Panc1 (cell line): Measurements from ENCODE around the gene ZNF771. TPM values are rescaled to one million over a fixed set of nuclear protein-coding genes. Genes with fewer than 3 reads are reported as not detected.

Experiments used
- ATAC-seq: fragments of 200-7000 bp; cut with Tn5 transposase; 2 replicates; pipeline ENCODE4 v1.9.1; 2020; ENCODE audit warnings: mild to moderate bottlenecking, moderate library complexity
- BruUV-seq: library from RNA; stranded (reverse); fragments of 400-500 nt; replicated peaks from 2 replicates; lab custom pipeline; 2021; lab: Mats Ljungman, UMichigan
- CTCF ChIA-PET: fragments of 300-600 bp; sonication (Branson Sonifier 250); formaldehyde crosslinking; loops from one replicate; lab custom pipeline; 2022; ENCODE audit warnings: antibody characterized with exemption; lab: Charles Lee
- POLR2A ChIA-PET: fragments of 300-600 bp; sonication (Branson Sonifier 250); formaldehyde crosslinking; loops from one replicate; lab custom pipeline; 2022; ENCODE audit warnings: antibody characterized with exemption; lab: Charles Lee
- DNase-seq: peaks from one replicate; pipeline ENCODE4 v3.0.0-alpha.2; 2010; ENCODE audit warnings: low read depth, low spot score
- H3K27ac ChIP-seq: 2 replicates; pipeline ENCODE4 v1.5.1; 2011; ENCODE audit warnings: mild to moderate bottlenecking, low read length, inconsistent platforms
- H3K27me3 ChIP-seq: fragments of 200-500 bp; sonication (Bioruptor generic); 2 replicates; pipeline ENCODE4 v1.6.0; 2014; ENCODE audit warnings: low read length, inconsistent platforms; ENCODE audit not compliant: control insufficient read depth, insufficient read depth
- H3K36me3 ChIP-seq: fragments of 200-500 bp; sonication (Bioruptor generic); 2 replicates; pipeline ENCODE4 v1.5.1; 2014; ENCODE audit warnings: inconsistent platforms, mild to moderate bottlenecking, low read length, moderate library complexity; ENCODE audit not compliant: control insufficient read depth, insufficient read depth
- H3K4me1 ChIP-seq: 2 replicates; pipeline ENCODE4 v1.5.1; 2011; ENCODE audit warnings: inconsistent platforms, mild to moderate bottlenecking, low read length, moderate library complexity; ENCODE audit not compliant: control insufficient read depth, insufficient read depth
- H3K4me3 ChIP-seq, 2 experiments: 2 replicates each; pipeline ENCODE4 v1.5.1; 2011 to 2012; ENCODE audit warnings: low read depth in 2 of 2, low read length in 2 of 2, mild to moderate bottlenecking in 2 of 2, inconsistent platforms in 1 of 2, moderate library complexity in 1 of 2
- H3K9me3 ChIP-seq: fragments of 200-500 bp; sonication (Bioruptor generic); 2 replicates; pipeline ENCODE4 v1.5.1; 2014; ENCODE audit warnings: low read depth, mild to moderate bottlenecking, inconsistent platforms, low read length, moderate library complexity; ENCODE audit not compliant: control insufficient read depth, insufficient read depth
- CTCF ChIP-seq: fragments of 450-650 bp; IDR thresholded peaks from 2 replicates; pipeline ENCODE4 v1.5.1; 2017; ENCODE audit warnings: mild to moderate bottlenecking
- POLR2AphosphoS5 ChIP-seq: IDR thresholded peaks from 2 replicates; pipeline ENCODE4 v1.6.1; 2012; ENCODE audit warnings: mild to moderate bottlenecking, low read depth, low read length, moderate library complexity
- SIN3A ChIP-seq: IDR thresholded peaks from 2 replicates; pipeline ENCODE4 v1.6.1; 2012; ENCODE audit warnings: low read depth, mild to moderate bottlenecking, low read length, moderate library complexity, borderline replicate concordance; ENCODE audit not compliant: insufficient read depth
- TCF7L2 ChIP-seq: IDR thresholded peaks from 2 replicates; pipeline ENCODE4 v1.6.1; 2011; ENCODE audit warnings: mild to moderate bottlenecking, low read depth, low read length, inconsistent platforms
- in situ Hi-C: cut with HindIII; loops from 2 replicates; pipeline ENCODE4 v1.10.0; 2016; ENCODE audit warnings: low sequenced_read_pairs, low pct_unique_long_range_greater_than_20kb
- intact Hi-C: fragments of 100-400 bp; cut with micrococcal nuclease; formaldehyde crosslinking; loops from one replicate; pipeline ENCODE4 v1.10.0; 2022; ENCODE audit not compliant: unreplicated experiment
- total RNA-seq: library from RNA; stranded (reverse); gene quantifications from one replicate; pipeline ENCODE4 v1.2.1, GENCODE V29; 2021; ENCODE audit not compliant: unreplicated experiment
- TF ChIP-seq, protein P1 (sequence below), 2 experiments: IDR thresholded peaks; 2 replicates each; pipeline ENCODE4 v1.6.1; 2011 to 2012; ENCODE audit warnings: low read depth in 2 of 2, control low read depth in 1 of 2, low read length in 1 of 2, mild to moderate bottlenecking in 1 of 2, moderate library complexity in 1 of 2; ENCODE audit not compliant: insufficient read depth in 1 of 2

Gene ZNF771
- total RNA-seq, 1 experiment from 2014 or later: 14.4 TPM

DNA sequence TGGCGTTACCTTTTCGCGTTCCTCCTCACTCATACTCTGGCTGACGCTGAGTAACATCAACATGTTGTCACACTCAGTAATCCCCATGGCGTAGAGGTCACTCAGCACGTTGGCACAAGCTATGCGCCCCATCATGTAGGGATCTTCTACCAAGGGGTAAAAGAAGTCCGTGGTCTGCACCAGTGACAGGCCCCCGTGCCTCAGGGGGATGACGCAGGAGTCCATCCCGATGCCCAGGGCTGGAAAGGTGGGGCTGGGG is 37.7 kb downstream of the ZNF771 start:
- Histone ChIP-seq H3K9me3 (no peaks in the 10 kb centered on the region), H3K36me3 (0 out of 2 replicates have a peak, but pooled peaks cover 5% of the 10 kb centered on the region), H3K27me3 (no peaks in the 10 kb centered on the region), H3K27ac (peak overlapping the region; percentile 86), H3K4me3 (peak overlapping the region; percentile 74 to 82), H3K4me1 (peaks cover 14% of the 10 kb centered on the region)
- DNase-seq (no peak), ATAC-seq (no peak; the same call in 1 of the 2 replicates)
- BruUV-seq: no TSS peak
- ChIA-PET CTCF (interaction anchor here (0.6 kb wide), 1 partner anchor 355 kb away, joined by 7 read pairs; no protein-coding TSS in a partner anchor), POLR2A (no interaction called here)
- TF ChIP-seq, protein P1, sequence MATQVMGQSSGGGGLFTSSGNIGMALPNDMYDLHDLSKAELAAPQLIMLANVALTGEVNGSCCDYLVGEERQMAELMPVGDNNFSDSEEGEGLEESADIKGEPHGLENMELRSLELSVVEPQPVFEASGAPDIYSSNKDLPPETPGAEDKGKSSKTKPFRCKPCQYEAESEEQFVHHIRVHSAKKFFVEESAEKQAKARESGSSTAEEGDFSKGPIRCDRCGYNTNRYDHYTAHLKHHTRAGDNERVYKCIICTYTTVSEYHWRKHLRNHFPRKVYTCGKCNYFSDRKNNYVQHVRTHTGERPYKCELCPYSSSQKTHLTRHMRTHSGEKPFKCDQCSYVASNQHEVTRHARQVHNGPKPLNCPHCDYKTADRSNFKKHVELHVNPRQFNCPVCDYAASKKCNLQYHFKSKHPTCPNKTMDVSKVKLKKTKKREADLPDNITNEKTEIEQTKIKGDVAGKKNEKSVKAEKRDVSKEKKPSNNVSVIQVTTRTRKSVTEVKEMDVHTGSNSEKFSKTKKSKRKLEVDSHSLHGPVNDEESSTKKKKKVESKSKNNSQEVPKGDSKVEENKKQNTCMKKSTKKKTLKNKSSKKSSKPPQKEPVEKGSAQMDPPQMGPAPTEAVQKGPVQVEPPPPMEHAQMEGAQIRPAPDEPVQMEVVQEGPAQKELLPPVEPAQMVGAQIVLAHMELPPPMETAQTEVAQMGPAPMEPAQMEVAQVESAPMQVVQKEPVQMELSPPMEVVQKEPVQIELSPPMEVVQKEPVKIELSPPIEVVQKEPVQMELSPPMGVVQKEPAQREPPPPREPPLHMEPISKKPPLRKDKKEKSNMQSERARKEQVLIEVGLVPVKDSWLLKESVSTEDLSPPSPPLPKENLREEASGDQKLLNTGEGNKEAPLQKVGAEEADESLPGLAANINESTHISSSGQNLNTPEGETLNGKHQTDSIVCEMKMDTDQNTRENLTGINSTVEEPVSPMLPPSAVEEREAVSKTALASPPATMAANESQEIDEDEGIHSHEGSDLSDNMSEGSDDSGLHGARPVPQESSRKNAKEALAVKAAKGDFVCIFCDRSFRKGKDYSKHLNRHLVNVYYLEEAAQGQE (IDR thresholded peaks at IDR 0.05; ENCODE audit: insufficient read depth in 1 of 2, low read depth in 2 of 2, low read length in 1 of 2): no peak
- TF ChIP-seq SIN3A (no peak), POLR2AphosphoS5 (no peak), TCF7L2 (no peak), CTCF (no peak)
- in situ Hi-C loops (no loop called here), intact Hi-C loops (loop anchor here (10.0 kb wide), 1 partner anchor 80 kb away; the partner anchor contains the start of gene ZNF768)

GRCh38 chr16:30445408-30446202 is 38.2 kb downstream of the ZNF771 start, which contains the start of gene SEPHS2:
TSS of gene SEPHS2 (minus strand) at chr16:30445874. CDS start at chr16:30445727, 147 bp downstream.
- ATAC-seq (peak; percentile 96), DNase-seq (peak; percentile 95)
- Histone ChIP-seq H3K9me3 (no peaks in the 10 kb centered on the region), H3K27me3 (no peaks in the 10 kb centered on the region), H3K36me3 (0 out of 2 replicates have a peak, but pooled peaks cover 5% of the 10 kb centered on the region), H3K4me1 (peaks cover 14% of the 10 kb centered on the region), H3K27ac (peak within 1 kb of the TSS; percentile 86), H3K4me3 (peak within 1 kb of the TSS; percentile 74 to 82)
- TF ChIP-seq TCF7L2: no peak
- TF ChIP-seq, protein P1 (IDR thresholded peaks at IDR 0.05; ENCODE audit: insufficient read depth in 1 of 2, low read depth in 2 of 2, low read length in 1 of 2): no peak
- peak; percentile 98 for TF ChIP-seq POLR2AphosphoS5
- peak; percentile 29; the same call in 1 of the 2 replicates for TF ChIP-seq CTCF
- peak; percentile 83 for TF ChIP-seq SIN3A
- ChIA-PET CTCF (interaction anchor here (0.6 kb wide), 1 partner anchor 355 kb away, joined by 7 read pairs; no protein-coding TSS in a partner anchor), POLR2A (no interaction called here)
- intact Hi-C loops (loop anchor here (10.0 kb wide), 1 partner anchor 79 kb away; the partner anchor contains the start of gene ZNF768), in situ Hi-C loops (no loop called here)
- TSS peak; percentile 95 for BruUV-seq
